ENCODE measurements around the gene CTBP2.
A peak's percentile ranks its signal among the peaks of the same experiment; 100 is the strongest.

CTBP2 gene

GRCh38 chr10:125093199-125093973 is 67.0 kb downstream of the CTBP2 start:
- no peak overlapping the region for H2BK12ac ChIP-seq (ENCODE audit: low read length)
- H3K9ac ChIP-seq (ENCODE audit: low read depth, low read length, poor library complexity) = no peak overlapping the region
- H3K4me2 ChIP-seq (ENCODE audit: insufficient read depth, low read length, poor library complexity, severe bottlenecking) = no peak overlapping the region
- no peak overlapping the region for H2AFZ ChIP-seq (ENCODE audit: low read length)
- no peak overlapping the region for H2BK5ac ChIP-seq (ENCODE audit: low read length)
- DNase-seq (ENCODE audit: low spot score) = no peak
- no CpG with 5 or more reads among the region's 17 CpGs for WGBS, 2 donors (ENCODE audit: extremely low coverage in 2 of 2, insufficient read length in 2 of 2, insufficient replicate concordance in 1 of 2)
- H3K4me1 ChIP-seq (ENCODE audit: control insufficient read depth in 2 of 2, insufficient read depth in 1 of 2, low read depth in 1 of 2, low read length in 2 of 2) = peaks cover 3 to 29% of the 10 kb centered on the region in 2 donors
- peaks cover 9 to 59% of the 10 kb centered on the region in 2 donors for H3K36me3 ChIP-seq (replicated peaks in 1 of 2; ENCODE audit: control insufficient read depth in 2 of 2, insufficient read depth in 2 of 2, low read length in 2 of 2)
- no peaks in the 10 kb centered on the region for H3K27me3 ChIP-seq (ENCODE audit: control insufficient read depth in 3 of 3, insufficient read depth in 3 of 3, low read depth in 1 of 3, low read length in 3 of 3)
- no peak overlapping the region for H2BK120ac ChIP-seq (ENCODE audit: low read depth, low read length)
- H3K18ac ChIP-seq (ENCODE audit: low read length) = peak overlapping the region; percentile 28
- no peaks in the 10 kb centered on the region for H3K9me3 ChIP-seq (replicated peaks in 1 of 2; ENCODE audit: control insufficient read depth in 2 of 2, insufficient read depth in 1 of 2, low read depth in 1 of 2, low read length in 2 of 2)
- H3K79me1 ChIP-seq (ENCODE audit: low read depth, low read length) = peaks cover 21% of the 10 kb centered on the region
- no peak overlapping the region for H2BK15ac ChIP-seq (ENCODE audit: low read length)
- no peak overlapping the region for H4K8ac ChIP-seq (ENCODE audit: low read depth, low read length)
- no peak overlapping the region for H3K4ac ChIP-seq (ENCODE audit: low read length)
- H4K91ac ChIP-seq (ENCODE audit: low read depth, low read length, poor library complexity) = no peak overlapping the region
- H3K4me3 ChIP-seq (ENCODE audit: low read length in 2 of 2) = no peak overlapping the region
- H3K14ac ChIP-seq (ENCODE audit: low read length) = no peak overlapping the region
- H2AK5ac ChIP-seq (ENCODE audit: low read depth, low read length) = no peak overlapping the region
- no peak overlapping the region for H3K27ac ChIP-seq (replicated peaks; ENCODE audit: low read length)
- no peak overlapping the region for H3K23ac ChIP-seq (ENCODE audit: low read depth, low read length, poor library complexity)

GRCh38 chr10:125092564-125093031 is 67.8 kb downstream of the CTBP2 start:
- DNase-seq (ENCODE audit: low spot score) = no peak
- Histone ChIP-seq H3K14ac (ENCODE audit: low read length) (no peak overlapping the region), H3K9me3 (replicated peaks in 1 of 2; ENCODE audit: control insufficient read depth in 2 of 2, insufficient read depth in 1 of 2, low read depth in 1 of 2, low read length in 2 of 2) (no peaks in the 10 kb centered on the region), H3K4ac (ENCODE audit: low read length) (no peak overlapping the region), H4K91ac (ENCODE audit: low read depth, low read length, poor library complexity) (no peak overlapping the region), H3K9ac (ENCODE audit: low read depth, low read length, poor library complexity) (no peak overlapping the region), H3K27ac (replicated peaks; ENCODE audit: low read length) (no peak overlapping the region), H3K27me3 (ENCODE audit: control insufficient read depth in 3 of 3, insufficient read depth in 3 of 3, low read depth in 1 of 3, low read length in 3 of 3) (no peaks in the 10 kb centered on the region), H3K4me1 (ENCODE audit: control insufficient read depth in 2 of 2, insufficient read depth in 1 of 2, low read depth in 1 of 2, low read length in 2 of 2) (peaks cover 3 to 31% of the 10 kb centered on the region in 2 donors), H2BK15ac (ENCODE audit: low read length) (no peak overlapping the region), H2AK5ac (ENCODE audit: low read depth, low read length) (no peak overlapping the region), H3K4me3 (ENCODE audit: low read length in 2 of 2) (no peak overlapping the region), H2BK120ac (ENCODE audit: low read depth, low read length) (no peak overlapping the region), H2AFZ (ENCODE audit: low read length) (no peak overlapping the region), H2BK12ac (ENCODE audit: low read length) (no peak overlapping the region), H3K18ac (ENCODE audit: low read length) (no peak overlapping the region), H3K36me3 (replicated peaks in 1 of 2; ENCODE audit: control insufficient read depth in 2 of 2, insufficient read depth in 2 of 2, low read length in 2 of 2) (peaks cover 14 to 64% of the 10 kb centered on the region in 2 donors), H4K8ac (ENCODE audit: low read depth, low read length) (no peak overlapping the region), H2BK5ac (ENCODE audit: low read length) (no peak overlapping the region), H3K4me2 (ENCODE audit: insufficient read depth, low read length, poor library complexity, severe bottlenecking) (no peak overlapping the region), H3K79me1 (ENCODE audit: low read depth, low read length) (peaks cover 23% of the 10 kb centered on the region), H3K23ac (ENCODE audit: low read depth, low read length, poor library complexity) (no peak overlapping the region)
- WGBS, 2 donors (ENCODE audit: extremely low coverage in 2 of 2, insufficient read length in 2 of 2, insufficient replicate concordance in 1 of 2) = no CpG with 5 or more reads among the region's 17 CpGs

GRCh38 chr10:125091891-125092290 is 68.5 kb downstream of the CTBP2 start:
- Histone ChIP-seq H2BK5ac (ENCODE audit: low read length) (no peak overlapping the region), H3K14ac (ENCODE audit: low read length) (no peak overlapping the region), H2BK12ac (ENCODE audit: low read length) (no peak overlapping the region), H3K9ac (ENCODE audit: low read depth, low read length, poor library complexity) (no peak overlapping the region), H4K8ac (ENCODE audit: low read depth, low read length) (no peak overlapping the region), H3K4me1 (ENCODE audit: control insufficient read depth in 2 of 2, insufficient read depth in 1 of 2, low read depth in 1 of 2, low read length in 2 of 2) (peaks cover 3 to 31% of the 10 kb centered on the region in 2 donors), H3K23ac (ENCODE audit: low read depth, low read length, poor library complexity) (no peak overlapping the region), H3K36me3 (replicated peaks in 1 of 2; ENCODE audit: control insufficient read depth in 2 of 2, insufficient read depth in 2 of 2, low read length in 2 of 2) (peaks cover 14 to 67% of the 10 kb centered on the region in 2 donors), H2BK120ac (ENCODE audit: low read depth, low read length) (no peak overlapping the region), H3K9me3 (replicated peaks in 1 of 2; ENCODE audit: control insufficient read depth in 2 of 2, insufficient read depth in 1 of 2, low read depth in 1 of 2, low read length in 2 of 2) (no peaks in the 10 kb centered on the region), H3K27me3 (ENCODE audit: control insufficient read depth in 3 of 3, insufficient read depth in 3 of 3, low read depth in 1 of 3, low read length in 3 of 3) (no peaks in the 10 kb centered on the region), H2AK5ac (ENCODE audit: low read depth, low read length) (no peak overlapping the region), H3K18ac (ENCODE audit: low read length) (no peak overlapping the region), H2BK15ac (ENCODE audit: low read length) (no peak overlapping the region), H3K27ac (replicated peaks; ENCODE audit: low read length) (no peak overlapping the region), H3K4ac (ENCODE audit: low read length) (no peak overlapping the region), H3K4me2 (ENCODE audit: insufficient read depth, low read length, poor library complexity, severe bottlenecking) (no peak overlapping the region), H4K91ac (ENCODE audit: low read depth, low read length, poor library complexity) (no peak overlapping the region), H2AFZ (ENCODE audit: low read length) (no peak overlapping the region), H3K4me3 (ENCODE audit: low read length in 2 of 2) (no peak overlapping the region), H3K79me1 (ENCODE audit: low read depth, low read length) (peaks cover 21% of the 10 kb centered on the region)
- no peak for DNase-seq (ENCODE audit: low spot score)

GRCh38 chr10:125089469-125089868 is 70.9 kb downstream of the CTBP2 start:
- H2BK5ac ChIP-seq (ENCODE audit: low read length) = no peak overlapping the region
- no peak overlapping the region for H3K23ac ChIP-seq (ENCODE audit: low read depth, low read length, poor library complexity)
- H3K9me3 ChIP-seq (replicated peaks in 1 of 2; ENCODE audit: control insufficient read depth in 2 of 2, insufficient read depth in 1 of 2, low read depth in 1 of 2, low read length in 2 of 2) = no peaks in the 10 kb centered on the region
- no peak overlapping the region for H3K4me2 ChIP-seq (ENCODE audit: insufficient read depth, low read length, poor library complexity, severe bottlenecking)
- H4K8ac ChIP-seq (ENCODE audit: low read depth, low read length) = no peak overlapping the region
- no peaks in the 10 kb centered on the region for H3K27me3 ChIP-seq (ENCODE audit: control insufficient read depth in 3 of 3, insufficient read depth in 3 of 3, low read depth in 1 of 3, low read length in 3 of 3)
- peaks cover 14 to 72% of the 10 kb centered on the region in 2 donors for H3K36me3 ChIP-seq (replicated peaks in 1 of 2; ENCODE audit: control insufficient read depth in 2 of 2, insufficient read depth in 2 of 2, low read length in 2 of 2)
- no peak overlapping the region for H2BK15ac ChIP-seq (ENCODE audit: low read length)
- H3K9ac ChIP-seq (ENCODE audit: low read depth, low read length, poor library complexity) = no peak overlapping the region
- no peak overlapping the region for H4K91ac ChIP-seq (ENCODE audit: low read depth, low read length, poor library complexity)
- H3K79me1 ChIP-seq (ENCODE audit: low read depth, low read length) = peaks cover 29% of the 10 kb centered on the region
- H2AK5ac ChIP-seq (ENCODE audit: low read depth, low read length) = no peak overlapping the region
- H3K4ac ChIP-seq (ENCODE audit: low read length) = no peak overlapping the region
- WGBS, 2 donors (ENCODE audit: extremely low coverage in 2 of 2, insufficient read length in 2 of 2, insufficient replicate concordance in 1 of 2) = no CpG with 5 or more reads among the region's 2 CpGs
- no peak overlapping the region for H3K27ac ChIP-seq (replicated peaks; ENCODE audit: low read length)
- H2BK120ac ChIP-seq (ENCODE audit: low read depth, low read length) = no peak overlapping the region
- DNase-seq (ENCODE audit: low spot score) = no peak
- peak overlapping the region; percentile 33 for H3K18ac ChIP-seq (ENCODE audit: low read length)
- peaks cover 3 to 24% of the 10 kb centered on the region in 2 donors for H3K4me1 ChIP-seq (ENCODE audit: control insufficient read depth in 2 of 2, insufficient read depth in 1 of 2, low read depth in 1 of 2, low read length in 2 of 2)
- no peak overlapping the region for H2BK12ac ChIP-seq (ENCODE audit: low read length)
- no peak overlapping the region for H2AFZ ChIP-seq (ENCODE audit: low read length)
- H3K4me3 ChIP-seq (ENCODE audit: low read length in 2 of 2) = no peak overlapping the region
- peak overlapping the region; percentile 22 for H3K14ac ChIP-seq (ENCODE audit: low read length)
